Measurements from ENCODE around the gene UBLCP1.

Gene UBLCP1

DNA sequence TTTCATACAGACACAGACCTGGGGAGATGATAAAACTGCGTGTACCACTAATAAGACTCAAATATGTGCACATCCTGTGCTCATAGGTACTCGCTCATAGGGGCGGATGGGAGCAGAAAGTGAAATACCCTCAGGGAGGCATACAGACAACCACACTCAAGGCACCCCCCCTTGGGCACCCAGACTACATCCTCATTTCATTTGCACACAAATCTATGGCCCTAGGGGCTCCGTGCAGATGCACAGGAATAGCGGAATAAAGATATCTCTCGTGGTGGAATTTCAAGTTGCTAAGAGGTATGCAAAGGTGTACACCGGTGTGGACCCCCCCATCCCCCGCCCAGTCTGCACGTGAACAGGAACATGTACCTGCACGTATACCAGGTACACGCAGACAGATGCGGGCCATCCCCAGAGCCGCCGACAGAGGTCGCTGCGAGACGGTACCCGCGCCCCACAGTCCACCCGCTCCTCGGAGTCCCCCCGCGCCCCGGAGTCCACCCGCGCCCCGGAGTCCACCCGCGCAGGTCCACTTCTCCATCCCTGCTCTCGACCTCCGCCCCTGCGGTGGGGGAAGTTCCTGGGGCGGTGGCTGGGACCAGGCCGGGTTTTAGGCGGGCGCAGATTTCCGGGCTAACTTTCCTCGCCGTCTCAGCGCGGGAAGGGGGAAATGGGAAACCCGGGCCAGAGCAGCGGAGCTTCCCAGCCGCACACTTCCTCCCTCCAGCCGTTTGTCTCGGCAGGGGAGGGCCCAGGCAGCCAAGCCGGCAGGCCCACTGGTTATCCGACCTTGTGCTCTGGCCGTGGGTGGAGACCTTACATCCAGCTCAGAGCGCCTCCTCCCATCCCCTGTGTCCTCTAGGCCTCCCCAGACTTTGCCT, 68.2 kb downstream of the UBLCP1 start:
- Mint-ChIP-seq H3K4me1 (no peaks in the 10 kb centered on the region), H3K27me3 (ENCODE audit: low read depth) (peaks cover 59% of the 10 kb centered on the region), H3K4me3 (peak overlapping the region; percentile 80 to 86 (median 82)), H3K9me3 (no peaks in the 10 kb centered on the region), H3K27ac (peak overlapping the region in 1 of 3 experiments; percentile 18), H3K36me3 (ENCODE audit: low read depth) (no peaks in the 10 kb centered on the region)
- TF ChIP-seq CTCF (IDR thresholded peaks at IDR 0.05; ENCODE audit: unreplicated experiment in 3 of 3), result peak; percentile 78 to 80 (median 79)

DNA sequence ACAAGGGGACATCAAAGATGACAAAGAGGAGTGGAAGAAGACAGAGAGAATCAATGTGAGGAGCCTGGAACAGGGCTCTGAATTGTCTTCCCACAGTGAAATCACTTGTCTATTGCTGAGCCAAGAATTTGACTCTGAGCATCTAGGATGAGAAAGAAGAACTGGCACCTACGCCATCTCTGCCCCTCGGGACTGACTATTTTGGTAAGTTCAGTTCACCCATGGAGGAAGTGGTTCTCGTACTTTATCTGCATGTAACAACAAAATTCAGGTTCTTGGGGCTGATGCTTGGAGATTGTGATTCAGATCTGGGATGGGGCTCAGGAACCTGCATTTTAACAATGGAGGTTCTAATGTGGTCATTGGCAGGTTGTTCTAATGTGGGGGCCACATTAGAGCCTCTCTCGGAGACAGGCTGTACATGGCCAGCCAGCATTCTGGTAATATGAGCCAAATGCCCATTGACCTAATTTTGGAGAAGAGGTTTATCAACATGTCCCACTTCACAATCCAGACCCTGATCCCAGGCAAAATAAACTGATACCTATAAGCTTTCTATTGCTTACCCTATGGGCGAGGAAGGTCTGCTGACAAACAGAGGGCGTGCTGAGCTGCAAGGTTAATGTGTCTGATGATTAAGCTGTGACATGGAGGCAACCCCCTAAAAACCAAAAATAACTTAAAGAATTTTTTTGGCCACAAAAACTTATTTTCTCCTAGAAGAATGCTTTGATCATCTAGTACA, 69.9 kb downstream of the UBLCP1 start:
- H3K36me3 Mint-ChIP-seq (ENCODE audit: low read depth), result no peaks in the 10 kb centered on the region

DNA sequence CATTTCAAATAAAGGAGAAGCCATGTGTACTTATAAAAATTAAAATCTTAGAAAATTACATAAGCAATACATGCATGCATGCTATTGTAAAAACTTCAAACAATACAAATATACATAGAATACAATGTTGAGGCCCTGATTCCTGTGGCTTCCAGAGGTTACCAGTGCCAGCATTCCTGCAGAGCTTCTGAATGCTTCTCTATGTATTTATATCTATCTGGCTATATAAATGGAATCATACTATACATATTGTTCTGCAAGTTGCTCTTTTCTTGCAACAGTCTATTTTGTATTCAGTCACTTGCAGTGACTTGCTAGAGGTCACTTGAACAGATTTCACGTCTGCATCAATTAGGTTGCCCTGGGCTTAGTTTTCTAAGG, 70.4 kb downstream of the UBLCP1 start:
- no peaks in the 10 kb centered on the region for H3K4me1 Mint-ChIP-seq
- no peaks in the 10 kb centered on the region for H3K36me3 Mint-ChIP-seq (ENCODE audit: low read depth)
- no peak for TF ChIP-seq CTCF (IDR thresholded peaks at IDR 0.05; ENCODE audit: unreplicated experiment in 3 of 3)
- H3K27me3 Mint-ChIP-seq (ENCODE audit: low read depth), result peaks cover 42% of the 10 kb centered on the region
- no peak overlapping the region for H3K27ac Mint-ChIP-seq
- H3K9me3 Mint-ChIP-seq, result no peaks in the 10 kb centered on the region
- H3K4me3 Mint-ChIP-seq, result no peak overlapping the region

More for the DNA sequence above, 69.9 kb downstream of the UBLCP1 start:
- H3K4me3 Mint-ChIP-seq, result peak overlapping the region; percentile 5 to 43 (median 8)
- no peak overlapping the region for H3K27ac Mint-ChIP-seq
- no peaks in the 10 kb centered on the region for H3K4me1 Mint-ChIP-seq
- TF ChIP-seq CTCF (IDR thresholded peaks at IDR 0.05; ENCODE audit: unreplicated experiment in 3 of 3), result no peak
- peaks cover 47% of the 10 kb centered on the region for H3K27me3 Mint-ChIP-seq (ENCODE audit: low read depth)
- no peaks in the 10 kb centered on the region for H3K9me3 Mint-ChIP-seq
